Left ventricle myocardium inferior (tissue), 1 donor: Measurements from ENCODE around the gene NR5A2. TPM values are rescaled to one million over a fixed set of nuclear protein-coding genes. Genes with fewer than 3 reads are reported as not detected.

Experiments
- DNase-seq: peaks from one replicate; pipeline ENCODE4 v3.0.0-alpha.2; 2020
- H3K27ac ChIP-seq: fragments of 200-600 bp; replicated peaks from 2 replicates; pipeline ENCODE4 v1.8.0; 2021
- H3K27me3 ChIP-seq: fragments of 200-600 bp; 2 replicates; pipeline ENCODE4 v1.8.0; 2021; ENCODE audit warnings: low read depth
- H3K36me3 ChIP-seq: fragments of 200-600 bp; 2 replicates; pipeline ENCODE4 v1.8.0; 2021
- H3K4me1 ChIP-seq: fragments of 200-600 bp; 2 replicates; pipeline ENCODE4 v1.8.0; 2021
- H3K4me3 ChIP-seq: fragments of 200-600 bp; 2 replicates; pipeline ENCODE4 v1.8.0; 2021; ENCODE audit warnings: mild to moderate bottlenecking, moderate library complexity
- H3K9me3 ChIP-seq: fragments of 200-600 bp; replicated peaks from 2 replicates; pipeline ENCODE4 v1.8.0; 2021
- CTCF ChIP-seq: fragments of 200-600 bp; IDR thresholded peaks from 2 replicates; pipeline ENCODE4 v1.8.0; 2021; ENCODE audit warnings: antibody characterized with exemption, mild to moderate bottlenecking, borderline replicate concordance
- intact Hi-C: fragments of 100-400 bp; cut with micrococcal nuclease; formaldehyde crosslinking; loops from one replicate; pipeline ENCODE4 v1.11.0; 2022
- total RNA-seq: library from RNA; stranded (reverse); fragmentation: NEBNext Ultra II Directional; extraction: Animal tissue kit (Norgen Biotek cat#: 25700); gene quantifications from one replicate; pipeline ENCODE4 v1.2.1, GENCODE V29; 2021
- donor health status: DM: no; HTN: yes; CAD: no; lungs with severe emphysema.

Gene NR5A2
- total RNA-seq, 1 donor from 2014 or later: 1.3 TPM

DNA sequence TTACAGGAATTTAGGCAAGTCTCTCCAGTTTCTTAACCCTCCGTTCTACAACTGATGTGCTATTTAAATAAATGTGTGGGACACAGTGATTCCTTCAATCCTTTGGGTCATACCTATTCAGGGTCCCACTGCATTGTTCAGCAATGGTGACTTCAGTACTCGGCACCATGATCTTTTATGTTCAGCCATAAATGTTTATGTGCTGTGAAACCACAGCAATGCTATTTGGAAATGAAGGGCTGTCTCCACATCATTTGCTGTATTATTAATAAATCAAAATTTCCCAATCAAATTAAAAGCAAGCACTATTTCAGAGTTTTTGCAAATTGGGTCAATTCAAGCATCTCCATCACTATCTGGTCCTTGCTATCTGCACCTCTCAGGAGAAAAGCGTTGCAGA, 84.8 kb downstream of the NR5A2 start:
- no peak overlapping the region for H3K27ac ChIP-seq
- H3K36me3 ChIP-seq: no peaks in the 10 kb centered on the region
- H3K4me3 ChIP-seq: no peak overlapping the region
- no peaks in the 10 kb centered on the region for H3K9me3 ChIP-seq
- intact Hi-C loops: no loop called here
- DNase-seq: no peak
- no peaks in the 10 kb centered on the region for H3K4me1 ChIP-seq
- TF ChIP-seq CTCF: no peak
- H3K27me3 ChIP-seq: no peaks in the 10 kb centered on the region

DNA sequence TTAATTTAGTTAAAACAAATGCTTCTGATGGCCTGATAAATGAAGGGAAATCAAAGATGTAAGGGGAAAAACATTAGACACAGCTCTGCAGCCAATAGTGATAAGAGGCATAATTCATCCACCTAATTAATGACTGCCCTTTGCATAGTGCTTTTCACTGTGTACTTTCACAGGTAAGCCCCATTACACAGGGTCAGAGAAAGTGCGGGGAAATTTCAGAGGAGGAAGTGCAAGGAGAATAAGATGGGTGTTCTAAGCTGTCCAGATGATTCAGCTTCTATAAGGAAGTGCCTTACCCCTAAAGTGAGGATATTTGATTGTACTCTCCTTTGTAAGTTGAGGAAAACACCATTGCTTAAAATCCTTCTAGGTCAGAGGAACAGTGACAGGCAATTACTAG, 88.0 kb downstream of the NR5A2 start:
- no peak for TF ChIP-seq CTCF
- Histone ChIP-seq H3K4me1 (no peaks in the 10 kb centered on the region), H3K27ac (no peak overlapping the region), H3K27me3 (no peaks in the 10 kb centered on the region), H3K36me3 (no peaks in the 10 kb centered on the region), H3K9me3 (no peaks in the 10 kb centered on the region), H3K4me3 (no peak overlapping the region)
- no peak for DNase-seq
- intact Hi-C loops: no loop called here

GRCh38 chr1:200116324-200116723, 88.8 kb downstream of the NR5A2 start:
- H3K27ac ChIP-seq: no peak overlapping the region
- no peaks in the 10 kb centered on the region for H3K9me3 ChIP-seq
- H3K4me3 ChIP-seq: no peak overlapping the region
- no peak for DNase-seq
- H3K36me3 ChIP-seq: no peaks in the 10 kb centered on the region
- intact Hi-C loops: no loop called here
- H3K4me1 ChIP-seq: no peaks in the 10 kb centered on the region
- TF ChIP-seq CTCF: no peak
- H3K27me3 ChIP-seq: no peaks in the 10 kb centered on the region

DNA sequence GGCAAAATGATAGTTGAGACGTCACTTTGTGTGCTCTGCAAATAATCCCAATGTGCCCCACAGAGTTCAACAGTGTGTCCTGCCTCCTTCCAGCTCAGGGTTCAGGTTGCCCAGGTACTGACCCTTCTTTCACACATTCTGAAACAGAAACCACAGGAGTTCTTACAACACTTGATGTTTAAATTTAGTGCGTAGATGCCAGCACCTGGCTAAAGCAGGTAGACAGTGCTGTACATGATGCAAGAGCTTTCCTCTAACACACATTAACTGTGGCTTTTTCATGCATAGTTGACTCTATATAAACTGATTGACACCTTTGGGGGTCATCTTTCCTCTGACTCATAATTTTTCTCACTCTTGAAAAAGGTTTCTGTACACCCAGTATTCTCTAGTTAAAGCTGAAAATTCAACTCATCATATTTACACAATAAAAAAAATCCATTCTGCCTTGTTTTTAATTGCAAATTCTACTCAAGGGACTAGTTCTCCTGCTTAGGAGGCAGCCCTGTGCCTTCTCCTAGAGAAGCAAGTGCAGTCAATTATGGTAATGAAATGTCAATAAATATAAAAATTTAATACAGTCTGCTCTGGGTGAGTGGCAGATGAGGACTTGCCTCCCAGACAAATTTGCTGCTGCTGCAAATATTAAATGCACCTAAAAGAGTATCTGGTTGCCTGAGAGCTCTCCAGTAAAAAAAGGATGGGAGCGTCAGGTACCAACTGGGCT, 91.4 kb downstream of the NR5A2 start:
- no peak overlapping the region for H3K4me3 ChIP-seq
- intact Hi-C loops: no loop called here

DNA sequence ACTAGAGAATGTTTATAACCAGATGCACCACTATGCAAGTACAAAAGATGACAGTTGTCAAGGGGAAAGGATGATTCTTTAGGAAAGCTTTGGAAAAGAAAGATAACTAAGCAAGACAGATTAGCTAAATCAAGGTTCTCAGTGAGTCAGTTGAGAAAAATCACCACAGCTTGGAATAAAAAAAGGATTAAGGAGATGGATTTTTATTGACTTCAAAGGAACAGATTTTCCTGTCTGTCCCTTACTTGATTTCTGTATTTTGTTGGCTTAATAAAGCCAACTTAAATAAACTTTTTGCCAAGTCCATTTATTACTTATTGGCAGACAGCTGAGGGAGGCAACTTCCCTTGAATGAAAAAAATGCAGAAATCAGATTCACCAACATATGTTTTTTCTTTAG, 93.9 kb downstream of the NR5A2 start:
- Histone ChIP-seq H3K27me3 (no peaks in the 10 kb centered on the region), H3K27ac (no peak overlapping the region), H3K9me3 (no peaks in the 10 kb centered on the region), H3K4me1 (no peaks in the 10 kb centered on the region), H3K36me3 (no peaks in the 10 kb centered on the region), H3K4me3 (no peak overlapping the region)
- no peak for TF ChIP-seq CTCF
- intact Hi-C loops: no loop called here
- no peak for DNase-seq

More for the DNA sequence above, 91.4 kb downstream of the NR5A2 start:
- Histone ChIP-seq H3K9me3 (no peaks in the 10 kb centered on the region), H3K27ac (no peak overlapping the region), H3K4me1 (no peaks in the 10 kb centered on the region), H3K27me3 (no peaks in the 10 kb centered on the region), H3K36me3 (no peaks in the 10 kb centered on the region)
- no peak for TF ChIP-seq CTCF
- no peak for DNase-seq
